Sciatic nerve (tissue), 2 donors: ENCODE measurements around the gene SORL1. TPM values are rescaled to one million over a fixed set of nuclear protein-coding genes. Genes with fewer than 3 reads are reported as not detected.

Experiments
- ATAC-seq: fragments of 200-7000 bp; cut with Tn5 transposase; one replicate; pipeline ENCODE4 v1.9.1; 2020; ENCODE audit warnings: mild to moderate bottlenecking, moderate library complexity
- DNase-seq: peaks from one replicate; pipeline ENCODE4 v3.0.0-alpha.2; 2020; ENCODE audit warnings: low spot score
- intact Hi-C: fragments of 100-400 bp; cut with DNase I; formaldehyde crosslinking; loops from one replicate; pipeline ENCODE4 v1.14.2; 2022
- total RNA-seq: library from RNA; stranded (reverse); fragmentation: NEBNext Ultra II Directional; extraction: Animal tissue kit (Norgen Biotek cat#: 25700); gene quantifications from one replicate; pipeline ENCODE4 v1.2.1, GENCODE V29; 2021
- donor health status: DM: no; HTN: no; CAD: no.
- donor health status: DM: no; HTN: no; CAD: no.

The SORL1 gene
- total RNA-seq, 1 donor from 2014 or later = 45.1 TPM

GRCh38 chr11:121590772-121591404 lies 138.8 kb downstream of the SORL1 start:
- intact Hi-C loops = loop anchor here (5.0 kb wide), 1 partner anchor 269 kb away; no protein-coding TSS in a partner anchor
- ATAC-seq (peak; percentile 38), DNase-seq (no peak)

GRCh38 chr11:121591405-121592033 lies 139.4 kb downstream of the SORL1 start:
- ATAC-seq (peak; percentile 82), DNase-seq (peak; percentile 74)
- intact Hi-C loops = loop anchor here (5.0 kb wide), 1 partner anchor 269 kb away; no protein-coding TSS in a partner anchor

GRCh38 chr11:121592708-121593107 lies 140.6 kb downstream of the SORL1 start:
- ATAC-seq (no peak), DNase-seq (no peak)
- intact Hi-C loops = loop anchor here (5.0 kb wide), 1 partner anchor 270 kb away; no protein-coding TSS in a partner anchor

- DNase-seq (no peak), ATAC-seq (peak; percentile 60)
- intact Hi-C loops = no loop called here
Observed at GRCh38 chr11:121595717-121596161, 143.6 kb downstream of the SORL1 start.

GRCh38 chr11:121596195-121597155 lies 144.4 kb downstream of the SORL1 start:
- ATAC-seq (peak; percentile 22), DNase-seq (no peak)
- intact Hi-C loops = no loop called here

GRCh38 chr11:121603316-121603715 lies 151.2 kb downstream of the SORL1 start:
- DNase-seq = no peak
- intact Hi-C loops = no loop called here
- no peak for ATAC-seq

- no peak for DNase-seq
- intact Hi-C loops = no loop called here
- ATAC-seq = no peak
Observed at GRCh38 chr11:121604152-121604551, 152.0 kb downstream of the SORL1 start.

- DNase-seq = no peak
- no peak for ATAC-seq
- intact Hi-C loops = no loop called here
Observed at GRCh38 chr11:121606354-121606753, 154.2 kb downstream of the SORL1 start.

GRCh38 chr11:121607341-121607740 lies 155.2 kb downstream of the SORL1 start:
- ATAC-seq (no peak), DNase-seq (no peak)
- intact Hi-C loops = no loop called here

- DNase-seq = no peak
- ATAC-seq = no peak
- intact Hi-C loops = no loop called here
Observed at GRCh38 chr11:121608545-121609098, 156.5 kb downstream of the SORL1 start.

- DNase-seq = no peak
- intact Hi-C loops = no loop called here
- no peak for ATAC-seq
Observed at GRCh38 chr11:121610706-121611105, 158.6 kb downstream of the SORL1 start.

GRCh38 chr11:121611242-121611641 lies 159.1 kb downstream of the SORL1 start:
- intact Hi-C loops = no loop called here
- DNase-seq (no peak), ATAC-seq (no peak)

- no peak for ATAC-seq
- DNase-seq = no peak
- intact Hi-C loops = no loop called here
Observed at GRCh38 chr11:121613724-121614123, 161.6 kb downstream of the SORL1 start.

GRCh38 chr11:121614636-121615240 lies 162.6 kb downstream of the SORL1 start:
- ATAC-seq = no peak

GRCh38 chr11:121615501-121615900 lies 163.4 kb downstream of the SORL1 start:
- no peak for ATAC-seq
- DNase-seq = no peak
- intact Hi-C loops = no loop called here

More at GRCh38 chr11:121614636-121615240, 162.6 kb downstream of the SORL1 start:
- no peak for DNase-seq
- intact Hi-C loops = no loop called here

GRCh38 chr11:121618516-121618915 lies 166.4 kb downstream of the SORL1 start:
- ATAC-seq = no peak
- intact Hi-C loops = no loop called here

GRCh38 chr11:121625777-121626506 lies 173.8 kb downstream of the SORL1 start:
- ATAC-seq = peak; percentile 92
- intact Hi-C loops = no loop called here
- DNase-seq = no peak

More at GRCh38 chr11:121618516-121618915, 166.4 kb downstream of the SORL1 start:
- DNase-seq = no peak

- intact Hi-C loops = no loop called here
- no peak for DNase-seq
- peak; percentile 35 for ATAC-seq
Observed at GRCh38 chr11:121626507-121626875, 174.4 kb downstream of the SORL1 start.
